KMS-11 (cell line): ENCODE measurements around the gene ZBTB33.

Experiments used
- H2AFZ ChIP-seq: fragments of 200-600 bp; sonication (generic); 2 replicates; pipeline ENCODE4 v1.6.1; 2016; ENCODE audit warnings: antibody characterized with exemption, mixed run types, low read depth
- H3K27ac ChIP-seq: fragments of 200-600 bp; sonication (generic); 2 replicates; pipeline ENCODE4 v1.6.1; 2016; ENCODE audit warnings: mild to moderate bottlenecking, mixed run types
- H3K27me3 ChIP-seq: fragments of 200-600 bp; sonication (generic); 2 replicates; pipeline ENCODE4 v1.6.1; 2017; ENCODE audit warnings: mild to moderate bottlenecking, low read depth, mixed run types, moderate library complexity; ENCODE audit not compliant: insufficient read depth
- H3K36me3 ChIP-seq: fragments of 200-600 bp; sonication (generic); 2 replicates; pipeline ENCODE4 v1.6.1; 2017; ENCODE audit warnings: mild to moderate bottlenecking, mixed run types; ENCODE audit not compliant: insufficient read depth
- H3K4me1 ChIP-seq: fragments of 200-600 bp; sonication (generic); 2 replicates; pipeline ENCODE4 v1.6.1; 2016; ENCODE audit warnings: mild to moderate bottlenecking, low read depth, mixed run types; ENCODE audit not compliant: poor library complexity, severe bottlenecking
- H3K4me2 ChIP-seq: fragments of 200-600 bp; sonication (generic); 2 replicates; pipeline ENCODE4 v1.7.0; 2016; ENCODE audit warnings: mild to moderate bottlenecking, mixed run types
- H3K4me3 ChIP-seq: fragments of 200-600 bp; sonication (generic); IDR thresholded peaks from 2 replicates; pipeline ENCODE4 v1.6.1; 2017; ENCODE audit warnings: low read depth, low read length, mixed read lengths; ENCODE audit not compliant: insufficient read depth
- H3K79me2 ChIP-seq: fragments of 200-600 bp; sonication (generic); 2 replicates; pipeline ENCODE4 v1.6.1; 2016; ENCODE audit warnings: low read depth, mixed run types; ENCODE audit not compliant: insufficient read depth
- H3K9ac ChIP-seq: fragments of 200-600 bp; sonication (generic); 2 replicates; pipeline ENCODE4 v1.6.1; 2016; ENCODE audit warnings: mild to moderate bottlenecking, mixed run types
- H4K20me1 ChIP-seq: fragments of 200-600 bp; sonication (generic); 2 replicates; pipeline ENCODE4 v1.6.1; 2016; ENCODE audit warnings: mild to moderate bottlenecking, mixed run types; ENCODE audit not compliant: insufficient read depth
- CTCF ChIP-seq: fragments of 200-600 bp; sonication (generic); conservative IDR thresholded peaks from 2 replicates; pipeline ENCODE4 v1.6.1; 2017; ENCODE audit warnings: low read depth, mild to moderate bottlenecking, antibody characterized with exemption, low read length, moderate library complexity, mixed read lengths

ZBTB33 gene

GRCh38 chrX:120293015-120293414 is 42.4 kb downstream of the ZBTB33 start:
- no peaks in the 10 kb centered on the region for H3K27me3 ChIP-seq
- H3K79me2 ChIP-seq, result no peaks in the 10 kb centered on the region
- no peak overlapping the region for H3K4me2 ChIP-seq
- no peak overlapping the region for H2AFZ ChIP-seq
- TF ChIP-seq CTCF, result no peak
- H3K36me3 ChIP-seq, result no peaks in the 10 kb centered on the region
- H3K4me1 ChIP-seq, result no peaks in the 10 kb centered on the region
- no peaks in the 10 kb centered on the region for H4K20me1 ChIP-seq
- no peak overlapping the region for H3K4me3 ChIP-seq
- H3K27ac ChIP-seq, result no peak overlapping the region
- no peak overlapping the region for H3K9ac ChIP-seq

GRCh38 chrX:120294651-120295050 is 44.0 kb downstream of the ZBTB33 start:
- no peaks in the 10 kb centered on the region for H3K36me3 ChIP-seq
- H4K20me1 ChIP-seq, result no peaks in the 10 kb centered on the region
- no peak overlapping the region for H2AFZ ChIP-seq
- H3K4me1 ChIP-seq, result peaks cover 3% of the 10 kb centered on the region
- no peaks in the 10 kb centered on the region for H3K27me3 ChIP-seq
- TF ChIP-seq CTCF, result no peak
- no peaks in the 10 kb centered on the region for H3K79me2 ChIP-seq
- no peak overlapping the region for H3K4me2 ChIP-seq
- no peak overlapping the region for H3K4me3 ChIP-seq
- H3K27ac ChIP-seq, result no peak overlapping the region
- no peak overlapping the region for H3K9ac ChIP-seq

- no peak overlapping the region for H3K9ac ChIP-seq
- no peak for TF ChIP-seq CTCF
- H4K20me1 ChIP-seq, result no peaks in the 10 kb centered on the region
- no peaks in the 10 kb centered on the region for H3K27me3 ChIP-seq
- no peaks in the 10 kb centered on the region for H3K79me2 ChIP-seq
- H2AFZ ChIP-seq, result no peak overlapping the region
- no peak overlapping the region for H3K4me3 ChIP-seq
- H3K27ac ChIP-seq, result no peak overlapping the region
- peaks cover 30% of the 10 kb centered on the region for H3K4me1 ChIP-seq
- H3K4me2 ChIP-seq, result no peak overlapping the region
- H3K36me3 ChIP-seq, result no peaks in the 10 kb centered on the region
These were observed 47.3 kb downstream of the ZBTB33 start for GRCh38 chrX:120297923-120298322.

GRCh38 chrX:120299928-120300327 is 49.3 kb downstream of the ZBTB33 start:
- H4K20me1 ChIP-seq, result no peaks in the 10 kb centered on the region
- no peak for TF ChIP-seq CTCF
- H3K4me3 ChIP-seq, result no peak overlapping the region
- no peak overlapping the region for H3K4me2 ChIP-seq
- H3K4me1 ChIP-seq, result peaks cover 50% of the 10 kb centered on the region
- no peak overlapping the region for H3K27ac ChIP-seq
- H2AFZ ChIP-seq, result no peak overlapping the region
- H3K36me3 ChIP-seq, result no peaks in the 10 kb centered on the region
- H3K27me3 ChIP-seq, result no peaks in the 10 kb centered on the region
- H3K9ac ChIP-seq, result no peak overlapping the region
- no peaks in the 10 kb centered on the region for H3K79me2 ChIP-seq

- Histone ChIP-seq H2AFZ (peak overlapping the region; percentile 29; the same call in 1 of the 2 replicates), H3K4me1 (peaks cover 66% of the 10 kb centered on the region), H3K27ac (peak overlapping the region; percentile 95), H3K4me3 (no peak overlapping the region), H3K79me2 (no peaks in the 10 kb centered on the region), H3K9ac (peak overlapping the region; percentile 83; the same call in 1 of the 2 replicates), H4K20me1 (no peaks in the 10 kb centered on the region), H3K36me3 (no peaks in the 10 kb centered on the region), H3K4me2 (peak overlapping the region; percentile 99), H3K27me3 (no peaks in the 10 kb centered on the region)
- no peak for TF ChIP-seq CTCF
These were observed 50.9 kb downstream of the ZBTB33 start for GRCh38 chrX:120301497-120301896.
